Measurements from ENCODE around the gene MFSD6.

The MFSD6 gene

GRCh38 chr2:190443055-190443454 lies 34.9 kb downstream of the MFSD6 start:
- DNase-seq: no peak

DNA sequence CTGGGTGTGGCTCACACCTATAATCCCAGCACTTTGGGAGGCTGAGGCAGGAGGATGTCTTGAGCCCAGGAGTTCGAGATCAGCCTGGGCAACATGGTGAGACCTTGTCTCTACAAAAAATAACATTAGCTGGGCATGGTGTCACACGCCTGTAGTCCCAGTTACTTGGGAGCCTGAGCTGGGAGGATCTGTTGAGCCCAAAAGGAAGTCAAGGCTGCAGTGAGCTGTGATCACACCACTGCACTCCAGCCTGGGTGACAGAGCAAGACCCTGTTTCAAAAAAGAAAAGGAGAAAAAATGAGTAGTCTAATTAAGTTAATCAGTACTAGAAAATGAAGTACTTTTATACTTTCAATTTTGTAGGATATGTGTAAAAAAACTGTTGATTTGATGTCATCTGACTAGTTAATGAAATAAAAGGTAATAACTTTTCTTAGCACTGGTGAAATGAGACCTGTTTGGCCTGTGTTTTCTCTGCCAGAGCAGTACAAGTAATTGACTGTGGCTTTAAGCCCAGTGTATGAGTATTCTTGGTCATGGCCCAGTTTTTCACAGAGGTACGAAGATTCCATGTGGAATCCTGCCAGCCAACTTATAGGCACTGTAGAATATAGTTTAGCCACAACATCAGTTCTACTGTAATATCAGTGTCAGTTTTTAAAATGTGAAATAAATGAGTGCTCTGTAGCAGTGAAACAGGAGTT lies 35.8 kb downstream of the MFSD6 start:
- no peak for DNase-seq

GRCh38 chr2:190444976-190445375 lies 36.8 kb downstream of the MFSD6 start:
- no peak for DNase-seq

- no peak for DNase-seq
Observed at GRCh38 chr2:190446193-190446592, 38.0 kb downstream of the MFSD6 start.

- DNase-seq: no peak
Observed at GRCh38 chr2:190446750-190447516, 38.8 kb downstream of the MFSD6 start.

GRCh38 chr2:190447766-190448165 lies 39.6 kb downstream of the MFSD6 start:
- no peak for DNase-seq

DNA sequence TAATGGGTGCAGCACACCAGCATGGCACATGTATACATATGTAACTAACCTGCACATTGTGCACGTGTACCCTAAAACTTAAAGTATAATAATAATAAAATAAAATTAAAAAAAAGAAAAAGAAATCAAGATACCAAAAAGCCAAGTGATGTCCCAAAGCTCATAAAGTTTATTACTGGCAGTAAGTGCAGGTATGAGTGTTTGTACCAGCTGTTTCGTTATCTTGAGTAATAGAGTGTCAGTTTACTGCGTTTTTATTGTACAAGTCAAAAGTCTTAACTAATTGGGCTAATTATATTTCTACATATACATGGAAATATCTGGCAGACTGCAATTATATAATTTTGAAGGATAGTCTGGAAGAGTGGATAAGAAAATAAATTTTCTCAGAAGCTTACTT lies 41.8 kb downstream of the MFSD6 start:
- DNase-seq: no peak

GRCh38 chr2:190450363-190450762 lies 42.2 kb downstream of the MFSD6 start:
- no peak for DNase-seq

DNA sequence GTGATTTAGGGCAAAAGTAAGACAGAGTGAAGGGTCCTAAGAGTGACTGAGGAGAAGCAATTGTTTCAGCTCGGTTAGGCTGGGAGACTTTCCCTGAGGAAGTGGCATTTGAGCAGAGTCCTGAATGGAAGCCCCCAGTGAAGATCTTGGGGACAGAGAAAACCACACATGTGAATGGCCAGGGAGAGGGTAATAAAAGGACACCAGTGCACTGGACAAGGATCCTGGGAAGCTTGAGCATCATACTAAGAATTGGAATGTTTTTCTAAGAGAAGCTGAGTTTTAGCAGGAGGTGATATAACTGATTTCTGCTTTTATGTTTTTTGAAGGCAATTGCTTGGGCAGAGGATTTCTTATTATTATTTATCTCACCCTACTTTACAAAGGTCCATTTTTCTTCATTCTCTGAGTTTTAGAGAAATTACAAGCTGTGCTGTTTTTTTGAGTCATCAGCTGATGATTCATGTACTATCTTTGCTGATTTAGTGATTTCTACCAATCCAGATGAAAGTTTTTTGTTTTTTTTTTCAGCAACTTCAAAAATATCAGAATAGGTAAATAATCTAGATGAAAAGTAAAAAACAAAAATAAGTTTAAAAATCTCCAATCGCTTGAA lies 43.5 kb downstream of the MFSD6 start:
- no peak for DNase-seq

- DNase-seq: no peak
Observed at GRCh38 chr2:190452433-190452832, 44.3 kb downstream of the MFSD6 start.

- no peak for DNase-seq
Observed at GRCh38 chr2:190454795-190455194, 46.6 kb downstream of the MFSD6 start.

GRCh38 chr2:190455358-190456095 lies 47.4 kb downstream of the MFSD6 start:
- DNase-seq: no peak

- no peak for DNase-seq
Observed at GRCh38 chr2:190456833-190457232, 48.7 kb downstream of the MFSD6 start.

- no peak for DNase-seq
Observed at GRCh38 chr2:190457256-190457655, 49.1 kb downstream of the MFSD6 start.

DNA sequence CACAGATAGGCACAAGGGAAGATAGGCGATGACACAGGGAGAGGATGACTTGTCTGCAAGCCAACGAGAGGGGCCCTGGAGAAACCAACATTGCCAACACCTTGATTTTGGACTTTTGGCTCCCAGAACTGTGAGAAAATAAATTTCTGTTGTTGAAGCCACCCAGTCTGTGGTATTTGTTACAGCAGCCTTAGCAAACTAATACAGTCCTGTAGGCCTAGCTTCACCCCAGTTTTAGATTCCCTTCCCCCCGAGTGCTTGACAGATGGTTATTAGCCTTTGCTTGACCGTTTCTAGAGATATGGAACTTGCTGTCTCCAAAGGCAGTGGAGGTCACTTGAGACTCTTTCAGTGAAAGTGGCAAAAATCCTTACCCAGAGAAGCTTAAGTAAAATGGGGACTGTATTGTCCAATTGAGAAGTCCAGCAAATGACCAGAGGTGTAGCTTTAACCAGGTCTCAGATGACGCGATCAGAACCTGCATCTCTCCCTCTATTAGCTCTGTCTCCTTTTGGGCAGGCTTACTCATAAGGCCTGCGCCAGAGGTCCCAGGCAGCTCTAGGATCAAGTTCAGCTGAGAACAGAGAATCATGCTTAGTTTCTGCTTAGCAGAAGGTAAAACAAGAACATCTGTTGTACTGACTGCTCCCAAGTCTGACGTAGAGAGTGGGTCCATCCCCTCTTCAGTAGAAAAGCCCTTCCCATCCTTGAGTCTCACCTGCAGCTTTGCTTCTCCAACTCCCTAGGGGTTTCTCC lies 50.4 kb downstream of the MFSD6 start:
- DNase-seq: no peak

- DNase-seq: no peak
Observed at GRCh38 chr2:190459881-190460280, 51.7 kb downstream of the MFSD6 start.

DNA sequence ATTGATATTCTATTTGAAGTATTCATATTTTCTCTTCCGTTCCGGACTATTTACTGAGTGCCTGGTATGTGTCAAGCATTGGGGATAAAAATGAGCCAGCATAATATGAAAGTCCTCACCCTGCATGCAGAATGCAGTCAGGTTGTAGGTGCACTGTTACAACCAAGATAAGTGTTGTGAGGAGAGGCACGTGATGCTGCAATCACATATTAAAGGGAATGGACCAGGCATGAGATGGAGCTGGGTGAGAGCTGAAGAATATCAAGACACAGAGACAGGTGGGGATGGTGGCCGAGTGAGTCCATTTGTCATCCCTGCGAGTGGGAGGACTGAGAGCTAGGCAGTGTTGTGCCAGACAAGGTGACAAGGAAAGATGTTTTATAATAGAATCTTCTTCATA lies 52.3 kb downstream of the MFSD6 start:
- DNase-seq: no peak

GRCh38 chr2:190462181-190462580 lies 54.0 kb downstream of the MFSD6 start:
- DNase-seq: no peak

DNA sequence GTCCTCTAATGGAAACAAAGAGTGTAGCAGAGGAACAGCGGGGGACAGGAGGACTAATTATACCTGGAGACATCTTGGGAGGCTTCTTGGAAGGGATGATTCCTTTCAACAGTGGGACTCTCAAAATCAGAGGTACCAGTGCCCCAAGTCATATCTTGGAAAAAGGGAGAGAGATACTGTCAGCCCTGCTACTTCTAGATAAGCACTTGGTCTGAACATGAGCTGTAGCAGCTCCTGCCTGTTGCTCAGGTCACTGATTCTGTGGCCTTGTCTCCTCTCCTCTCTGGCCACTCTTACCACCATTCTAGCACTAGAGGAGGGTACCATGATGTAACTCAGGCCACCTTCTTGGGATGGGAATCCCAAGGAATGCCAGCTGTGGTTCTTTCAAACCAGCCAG lies 54.5 kb downstream of the MFSD6 start:
- no peak for DNase-seq

- no peak for DNase-seq
Observed at GRCh38 chr2:190465060-190465459, 56.9 kb downstream of the MFSD6 start.

- no peak for DNase-seq
Observed at GRCh38 chr2:190466819-190467446, 58.8 kb downstream of the MFSD6 start.

GRCh38 chr2:190467575-190468083 lies 59.5 kb downstream of the MFSD6 start:
- DNase-seq: no peak

Data from retina (tissue), 1 donor.